ENCODE results near the gene PPP2R5A. TPM values are rescaled to one million over a fixed set of nuclear protein-coding genes. Genes with fewer than 3 reads are reported as not detected.

PPP2R5A gene
- polyA plus RNA-seq, 1 of the 3 experiments (the other 2 are of a cell fraction) = 5.4 TPM

- peaks cover 28% of the 10 kb centered on the region for H3K79me2 ChIP-seq (ENCODE audit: insufficient read depth)
- 4% methylated on average over 17 of the region's 17 CpGs for WGBS (ENCODE audit: low lambda C conversion rate)
- POLR2A ChIA-PET = interaction anchor here (1.2 kb wide), 1 partner anchor 251 kb away, joined by 3 read pairs; the partner anchor contains the start of gene DTL
Measured at GRCh38 chr1:212286556-212287131, 1.4 kb downstream of the PPP2R5A start.

GRCh38 chr1:212287261-212287895 is 2.2 kb downstream of the PPP2R5A start:
- Histone ChIP-seq H3K36me3 (replicated peaks in 1 of 2; ENCODE audit: control insufficient read depth in 1 of 2, insufficient read depth in 2 of 2, low read length in 1 of 2) (no peaks in the 10 kb centered on the region), H4K20me1 (ENCODE audit: insufficient read depth) (peaks cover 8% of the 10 kb centered on the region; the same call in 1 of the 2 replicates), H3K4me1 (ENCODE audit: control insufficient read depth in 1 of 2, insufficient read depth in 2 of 2, low read depth in 1 of 2, low read length in 1 of 2) (peaks cover 12 to 32% of the 10 kb centered on the region in 2 experiments; a peak in 3 of 4 replicates), H3F3A (replicated peaks; ENCODE audit: insufficient read depth) (peaks cover 24% of the 10 kb centered on the region), H2AFZ (ENCODE audit: low read depth) (peak overlapping the region; percentile 81; the same call in 1 of the 2 replicates), H3K4me2 (peak overlapping the region; percentile 95), H3K79me2 (ENCODE audit: insufficient read depth) (peaks cover 31% of the 10 kb centered on the region), H3K9ac (peak overlapping the region; percentile 75; the same call in 1 of the 2 replicates), H3K9me2 (no peaks in the 10 kb centered on the region), H3K27ac (ENCODE audit: low read depth in 2 of 2, low read length in 1 of 2) (no peak overlapping the region; a peak in 1 of 4 replicates), H3K4me3 (ENCODE audit: low read depth in 2 of 2, low read length in 1 of 2) (peak overlapping the region; percentile 75 to 96), H3K9me3 (no peaks in the 10 kb centered on the region), H3K27me3 (ENCODE audit: insufficient read depth) (no peaks in the 10 kb centered on the region)
- peak; percentile 16 for DNase-seq
- ChIA-PET POLR2A (interaction anchor here (1.2 kb wide), 1 partner anchor 251 kb away, joined by 3 read pairs; the partner anchor contains the start of gene DTL), CTCF (interaction anchor here (0.6 to 3.4 kb wide), 9 partner anchors 24 to 606 kb away, joined by 3 to 33 read pairs (median 6); partner anchors contain the start of genes DTL and INTS7)
- TF ChIP-seq FOXM1 (IDR thresholded peaks at IDR 0.05; ENCODE audit: low read depth) (no peak), POLR2AphosphoS5 (IDR thresholded peaks at IDR 0.05; ENCODE audit: low read depth, low read length) (no peak), ZBTB33 (IDR thresholded peaks at IDR 0.05; ENCODE audit: borderline replicate concordance, low read depth) (no peak), IRF3 (IDR thresholded peaks at IDR 0.05; ENCODE audit: low read depth, low read length) (no peak), RXRA (IDR thresholded peaks at IDR 0.05; ENCODE audit: borderline replicate concordance, low read depth) (no peak), TCF12 (IDR thresholded peaks at IDR 0.05) (no peak), FOSL2 (IDR thresholded peaks at IDR 0.05; ENCODE audit: borderline replicate concordance, low read depth) (no peak), USF1 (IDR thresholded peaks at IDR 0.05; ENCODE audit: borderline replicate concordance, low read depth) (no peak), MAX (IDR thresholded peaks at IDR 0.05; ENCODE audit: low read depth) (no peak), TEAD4 (IDR thresholded peaks at IDR 0.05; ENCODE audit: borderline replicate concordance, insufficient read depth) (no peak), CHD2 (IDR thresholded peaks at IDR 0.05; ENCODE audit: low read length, partially characterized antibody) (no peak), FOXJ3 (CRISPR knock-in tag; IDR thresholded peaks at IDR 0.05) (no peak), EP300 (IDR thresholded peaks at IDR 0.05; ENCODE audit: borderline replicate concordance in 1 of 2, low read depth in 1 of 2, low read length in 1 of 2) (no peak), MXI1 (IDR thresholded peaks at IDR 0.05; ENCODE audit: low read depth, low read length) (no peak), RAD21 (IDR thresholded peaks at IDR 0.05; ENCODE audit: low read length) (no peak)
- 66% methylated on average over 3 of the region's 3 CpGs for WGBS (ENCODE audit: low lambda C conversion rate)

More at GRCh38 chr1:212286556-212287131, 1.4 kb downstream of the PPP2R5A start:
- H3K27ac ChIP-seq (ENCODE audit: low read depth in 2 of 2, low read length in 1 of 2) = peak overlapping the region; percentile 77 to 89; a peak in 3 of 4 replicates
- no peaks in the 10 kb centered on the region for H3K27me3 ChIP-seq (ENCODE audit: insufficient read depth)
- peaks cover 12 to 32% of the 10 kb centered on the region in 2 experiments; a peak in 3 of 4 replicates for H3K4me1 ChIP-seq (ENCODE audit: control insufficient read depth in 1 of 2, insufficient read depth in 2 of 2, low read depth in 1 of 2, low read length in 1 of 2)
- H3K9me2 ChIP-seq = no peaks in the 10 kb centered on the region
- DNase-seq = no peak
- H4K20me1 ChIP-seq (ENCODE audit: insufficient read depth) = peaks cover 8% of the 10 kb centered on the region; the same call in 1 of the 2 replicates
- peak overlapping the region; percentile 75 to 96 for H3K4me3 ChIP-seq (ENCODE audit: low read depth in 2 of 2, low read length in 1 of 2)
- no peaks in the 10 kb centered on the region for H3K9me3 ChIP-seq
- no peaks in the 10 kb centered on the region for H3K36me3 ChIP-seq (replicated peaks in 1 of 2; ENCODE audit: control insufficient read depth in 1 of 2, insufficient read depth in 2 of 2, low read length in 1 of 2)
- CTCF ChIA-PET = interaction anchor here (0.6 to 3.4 kb wide), 10 partner anchors 25 to 606 kb away, joined by 3 to 33 read pairs (median 6); partner anchors contain the start of genes DTL and INTS7
- peak overlapping the region; percentile 81 for H2AFZ ChIP-seq (ENCODE audit: low read depth)
- TF ChIP-seq MXI1 (IDR thresholded peaks at IDR 0.05; ENCODE audit: low read depth, low read length) (peak; percentile 6; the same call in 1 of the 2 replicates), USF1 (IDR thresholded peaks at IDR 0.05; ENCODE audit: borderline replicate concordance, low read depth) (no peak)
- H3K9ac ChIP-seq = peak overlapping the region; percentile 75
- peak overlapping the region; percentile 95 for H3K4me2 ChIP-seq
- H3F3A ChIP-seq (replicated peaks; ENCODE audit: insufficient read depth) = peaks cover 27% of the 10 kb centered on the region
